GM19397 (cell line): ENCODE results near the gene EIF6.

Experiments
- ATAC-seq: cut with Tn5 transposase; IDR thresholded peaks from one replicate; pipeline ENCODE4 v1.9.1; 2021; ENCODE audit warnings: mild to moderate bottlenecking, moderate library complexity; ENCODE audit not compliant: unreplicated experiment

The EIF6 gene

DNA sequence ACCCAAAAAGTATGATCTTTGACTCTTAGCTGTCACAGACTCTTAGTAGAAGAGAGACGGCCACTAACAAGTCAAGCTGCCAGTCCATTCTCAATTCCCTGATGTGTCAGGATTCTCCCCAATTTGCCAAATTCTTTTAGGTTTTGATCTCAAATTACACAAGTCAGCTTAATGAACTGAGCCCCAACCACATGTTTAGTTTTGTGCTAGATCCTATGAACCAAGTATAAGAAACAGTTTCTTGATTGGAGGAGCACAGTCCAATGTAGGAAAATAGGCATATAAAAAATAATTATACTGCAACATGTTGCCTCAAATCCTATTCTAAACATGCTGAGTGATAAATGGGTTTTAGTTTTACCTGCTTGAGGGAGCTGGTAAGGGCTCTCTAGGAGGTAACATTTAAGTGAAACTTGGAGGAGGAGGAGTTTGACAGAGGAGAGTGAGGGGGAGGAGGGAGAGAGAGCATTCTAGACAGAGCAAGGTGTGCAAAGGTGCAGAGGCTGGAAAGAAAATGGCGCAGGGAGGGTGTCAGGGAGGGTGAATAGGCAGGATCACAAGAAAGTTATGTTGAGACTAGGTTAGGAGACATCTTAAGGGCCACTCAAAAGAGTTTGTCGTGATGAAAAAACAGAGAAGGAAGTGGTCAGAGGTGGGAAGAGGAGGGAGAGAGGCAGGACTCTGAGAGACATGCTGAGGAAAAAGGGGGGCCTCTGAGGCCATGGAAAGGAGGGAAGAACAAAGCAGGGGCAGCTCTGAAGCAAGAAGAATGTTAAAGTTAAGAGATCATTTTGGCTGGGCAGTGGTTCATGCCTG, 30.5 kb upstream of the EIF6 start:
- no peak for ATAC-seq

DNA sequence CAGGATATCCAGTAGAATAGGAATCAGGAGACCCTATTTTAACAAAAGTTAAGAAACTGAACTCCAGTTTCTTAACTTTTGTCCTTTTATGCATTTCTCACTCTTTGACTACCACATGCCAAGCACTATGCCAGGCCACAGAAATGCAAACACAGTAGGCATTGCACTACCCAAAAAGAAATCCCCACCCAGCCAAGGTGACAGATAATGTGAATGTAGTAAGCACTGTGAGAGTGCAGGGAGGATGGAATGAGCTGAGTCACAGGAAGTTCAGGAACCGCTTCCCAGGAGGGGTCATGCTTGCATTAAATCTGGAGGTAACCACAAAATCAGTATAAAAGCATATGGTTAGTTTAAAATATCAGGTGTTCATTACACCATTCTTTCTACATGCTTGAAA, 27.7 kb upstream of the EIF6 start:
- ATAC-seq, result no peak

DNA sequence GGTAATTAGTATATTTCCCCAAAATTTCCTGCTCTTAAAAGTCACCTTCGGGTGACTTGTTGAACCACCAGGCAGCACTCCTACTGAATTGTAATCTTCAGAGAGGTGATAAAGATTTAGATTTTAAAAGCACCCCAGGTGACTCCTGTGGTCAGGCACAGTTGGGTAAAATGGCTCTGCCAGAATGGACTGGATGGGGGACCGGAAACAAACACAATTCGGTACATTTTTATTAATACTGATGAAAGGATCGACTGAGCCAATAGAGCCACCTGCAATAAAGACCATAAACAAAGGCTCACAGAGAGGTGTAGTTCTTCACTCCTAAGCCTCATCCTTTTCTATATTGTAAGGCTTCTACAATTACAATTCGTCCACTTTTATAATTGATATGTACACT, 27.2 kb upstream of the EIF6 start:
- no peak for ATAC-seq

DNA sequence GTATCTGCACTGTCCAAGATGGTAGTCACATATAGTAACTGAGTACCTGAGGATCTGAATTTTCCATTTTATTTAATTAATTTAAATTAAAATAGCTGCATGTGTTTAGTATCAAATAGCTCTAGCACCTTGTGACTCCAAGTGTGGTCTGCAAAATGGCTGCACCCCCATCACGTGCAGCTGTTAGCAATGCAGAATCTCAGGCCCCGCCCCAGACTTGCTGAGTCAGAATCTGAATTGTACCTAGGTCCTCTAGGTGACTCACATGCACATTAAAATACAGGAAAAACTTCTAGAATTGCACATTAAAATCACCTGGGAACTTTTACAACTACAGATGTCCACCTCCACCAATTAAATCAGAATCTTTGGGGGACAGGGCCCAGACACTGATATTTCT, 26.8 kb upstream of the EIF6 start:
- ATAC-seq, result no peak

DNA sequence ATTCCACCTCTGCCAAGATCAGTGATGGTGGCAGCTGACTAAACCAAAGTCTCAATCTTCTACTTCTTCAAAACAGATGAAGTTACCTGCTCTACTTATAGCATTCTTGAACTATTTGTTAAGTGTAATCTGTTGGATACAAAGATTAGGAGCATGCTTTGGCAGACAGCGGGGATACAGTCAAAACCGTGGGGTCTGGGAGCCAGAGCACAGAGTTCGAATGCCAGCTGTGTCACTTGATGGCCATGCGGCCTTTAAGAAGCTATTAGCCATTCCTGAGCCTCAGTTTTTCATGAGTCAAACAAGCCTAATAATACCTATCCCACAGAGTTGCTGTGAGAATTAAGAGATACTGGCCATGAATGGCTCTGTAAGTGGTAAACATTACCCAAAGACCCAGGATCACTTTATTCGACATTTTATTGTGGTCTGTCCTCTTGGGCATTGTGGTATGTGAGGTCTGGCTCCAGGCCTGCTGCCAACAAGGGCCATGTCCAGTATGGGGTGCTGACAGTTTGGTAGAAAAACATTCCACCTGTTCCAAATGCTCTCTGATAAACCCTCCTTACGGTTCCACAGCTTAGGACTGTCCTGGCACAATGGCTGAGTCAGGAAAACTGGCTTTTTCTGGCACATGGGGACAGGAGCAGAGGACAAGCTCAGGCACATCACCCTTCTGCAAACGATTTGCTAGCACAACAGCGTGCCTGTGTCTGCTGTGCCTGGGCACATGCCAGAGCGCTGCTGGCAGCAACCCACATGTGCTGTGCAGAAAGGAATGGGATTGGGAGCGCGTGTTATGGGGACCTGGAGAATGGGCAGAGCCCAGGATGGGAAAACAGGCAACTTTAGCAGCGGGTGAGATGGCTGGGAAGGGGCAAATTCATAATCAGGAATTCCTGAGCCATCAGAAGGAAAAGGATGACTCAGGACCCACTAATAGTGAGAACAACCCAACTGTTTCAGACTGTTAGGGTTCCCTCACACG, 23.4 kb upstream of the EIF6 start:
- no peak for ATAC-seq

DNA sequence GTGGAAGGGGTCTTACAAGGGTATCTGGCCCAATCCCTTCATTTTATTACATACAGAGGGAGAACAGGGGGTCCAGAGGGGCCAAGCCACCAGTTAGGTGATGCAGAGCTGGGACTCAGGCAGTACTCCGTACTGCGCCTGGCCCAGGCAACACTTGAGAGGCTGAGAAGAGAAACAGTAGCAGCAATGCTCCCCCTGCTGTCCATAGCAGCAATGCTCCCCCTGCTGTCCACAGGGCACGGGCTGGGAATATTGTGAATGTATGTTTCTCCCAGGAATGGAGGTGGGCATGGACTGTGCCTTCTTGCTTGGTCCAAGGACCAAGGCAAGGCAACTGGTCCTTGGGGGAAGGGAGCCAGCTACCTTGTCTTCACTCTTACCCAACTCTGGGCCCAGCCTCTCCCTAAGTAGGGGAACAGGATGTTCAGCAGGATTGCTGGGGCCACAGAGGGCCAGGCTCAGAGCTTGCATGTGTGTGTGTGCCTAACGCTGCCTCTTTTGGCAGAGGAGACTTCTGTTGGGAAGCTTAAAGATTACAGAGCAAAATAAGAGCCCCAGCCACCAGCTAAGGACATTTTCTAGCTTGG, 22.5 kb upstream of the EIF6 start:
- ATAC-seq, result no peak

DNA sequence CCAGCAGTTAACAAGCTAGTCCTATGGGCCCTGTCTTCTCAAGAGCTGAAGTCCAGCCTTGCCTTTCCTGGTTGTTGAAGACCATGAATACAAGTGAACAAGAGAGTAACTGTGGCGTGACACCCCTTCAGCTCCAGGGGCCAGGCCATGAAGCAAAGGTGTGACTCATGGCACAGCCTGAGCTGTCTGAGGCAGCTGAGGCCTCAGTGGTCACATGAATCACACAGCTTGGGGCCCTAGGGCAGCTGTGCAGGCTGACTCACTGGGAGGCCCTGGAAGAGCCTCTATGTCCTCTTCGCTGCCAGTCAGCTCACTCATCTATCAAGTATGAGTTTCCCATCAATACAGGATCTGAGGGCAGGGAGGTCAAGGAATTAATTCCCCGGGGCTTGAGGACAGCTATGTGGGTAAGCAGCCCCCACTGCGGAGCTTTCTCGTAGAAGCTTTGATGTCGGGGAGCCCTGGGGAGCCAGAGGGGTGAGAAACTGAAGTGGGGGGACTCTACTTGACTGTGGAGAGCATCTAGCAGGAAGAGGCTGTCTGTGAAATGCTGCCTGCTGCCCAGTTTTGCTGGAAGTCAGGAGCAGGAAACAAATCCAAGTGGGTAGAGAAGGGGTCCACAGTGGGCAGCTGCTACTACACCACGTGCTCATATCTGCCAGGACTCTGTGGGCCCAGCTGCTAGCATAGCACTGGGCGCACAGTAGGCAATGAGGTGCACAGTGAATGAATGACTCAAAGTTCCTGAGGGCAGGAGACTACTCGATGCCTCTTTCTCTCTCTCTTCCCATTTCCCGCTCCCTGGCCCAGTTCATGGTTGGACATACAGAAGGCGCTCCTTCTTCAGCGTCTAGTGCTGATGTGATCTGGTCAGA, 21.3 kb upstream of the EIF6 start:
- ATAC-seq, result no peak

DNA sequence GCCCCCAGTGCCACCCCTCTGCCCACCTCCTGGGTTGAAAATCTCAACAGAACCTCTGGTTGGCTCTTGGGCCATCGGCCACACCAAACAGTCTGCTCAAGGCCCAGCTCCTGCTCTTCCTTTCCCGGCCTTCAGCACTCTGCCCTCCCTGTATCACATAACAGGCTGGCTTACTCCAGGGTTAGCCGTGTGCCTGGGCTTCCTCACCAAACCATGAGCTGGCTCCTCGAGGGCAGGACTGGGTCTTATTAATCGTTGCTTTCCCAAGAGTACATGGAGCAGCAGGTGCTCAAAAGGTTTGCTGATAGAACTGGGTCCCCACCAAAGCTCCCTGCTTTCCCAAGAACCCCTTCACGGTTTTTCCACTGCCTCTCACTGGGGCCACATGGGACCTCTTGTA, 20.4 kb upstream of the EIF6 start:
- ATAC-seq, result no peak

DNA sequence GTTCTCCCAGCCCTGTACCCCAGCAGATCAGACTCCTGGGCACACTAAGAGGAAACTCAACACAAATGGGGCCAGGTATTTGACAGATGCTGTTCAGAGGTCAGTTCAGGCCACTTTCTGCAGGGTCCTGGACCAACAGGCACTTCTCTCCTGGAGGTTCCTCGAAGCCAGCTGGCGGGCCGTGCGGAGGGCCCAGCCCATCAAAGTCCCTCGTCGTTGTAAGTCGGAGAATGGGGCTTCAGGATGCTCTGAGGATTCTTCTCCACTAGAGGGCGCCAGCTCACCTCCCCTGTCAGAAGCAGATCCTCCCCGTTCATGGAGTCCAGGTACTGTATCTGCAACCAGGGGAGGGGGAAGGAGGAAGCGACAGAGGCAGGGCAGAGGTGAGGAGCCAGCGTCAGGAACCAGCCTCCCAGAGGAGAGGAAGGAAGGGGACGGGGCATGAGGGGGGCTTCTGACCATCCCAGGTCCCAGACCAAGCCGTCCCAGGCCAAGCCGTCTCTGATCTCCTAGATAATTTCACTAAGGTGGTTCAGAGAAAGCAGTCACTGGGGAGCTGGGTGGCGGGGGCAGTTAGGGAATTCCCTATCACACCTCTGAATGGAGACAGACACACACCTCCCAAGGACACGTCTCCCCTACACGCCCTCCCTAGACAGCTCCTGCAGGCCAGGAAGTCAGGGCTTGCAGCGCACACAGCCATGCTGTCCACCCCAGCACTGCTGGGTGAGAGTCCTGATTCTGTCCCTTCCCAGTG, 19.3 kb upstream of the EIF6 start:
- ATAC-seq, result no peak

DNA sequence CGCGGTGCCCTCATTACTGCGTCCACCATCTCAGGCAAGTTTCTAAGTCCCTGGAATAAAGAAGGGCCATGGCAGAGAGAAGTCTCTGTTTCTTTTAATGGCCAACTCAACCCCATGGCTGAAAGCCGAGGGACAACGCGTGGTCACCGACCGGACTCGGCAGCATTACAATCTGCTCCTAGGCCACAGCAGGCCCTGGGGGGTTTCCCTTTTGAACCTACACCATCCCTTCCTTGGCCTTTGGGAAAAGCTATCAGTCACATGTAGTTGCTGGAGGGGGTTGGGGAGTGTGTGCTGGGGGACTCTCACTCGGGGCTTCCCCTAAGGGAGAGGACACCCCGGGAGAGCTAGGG, 18.8 kb upstream of the EIF6 start:
- no peak for ATAC-seq

DNA sequence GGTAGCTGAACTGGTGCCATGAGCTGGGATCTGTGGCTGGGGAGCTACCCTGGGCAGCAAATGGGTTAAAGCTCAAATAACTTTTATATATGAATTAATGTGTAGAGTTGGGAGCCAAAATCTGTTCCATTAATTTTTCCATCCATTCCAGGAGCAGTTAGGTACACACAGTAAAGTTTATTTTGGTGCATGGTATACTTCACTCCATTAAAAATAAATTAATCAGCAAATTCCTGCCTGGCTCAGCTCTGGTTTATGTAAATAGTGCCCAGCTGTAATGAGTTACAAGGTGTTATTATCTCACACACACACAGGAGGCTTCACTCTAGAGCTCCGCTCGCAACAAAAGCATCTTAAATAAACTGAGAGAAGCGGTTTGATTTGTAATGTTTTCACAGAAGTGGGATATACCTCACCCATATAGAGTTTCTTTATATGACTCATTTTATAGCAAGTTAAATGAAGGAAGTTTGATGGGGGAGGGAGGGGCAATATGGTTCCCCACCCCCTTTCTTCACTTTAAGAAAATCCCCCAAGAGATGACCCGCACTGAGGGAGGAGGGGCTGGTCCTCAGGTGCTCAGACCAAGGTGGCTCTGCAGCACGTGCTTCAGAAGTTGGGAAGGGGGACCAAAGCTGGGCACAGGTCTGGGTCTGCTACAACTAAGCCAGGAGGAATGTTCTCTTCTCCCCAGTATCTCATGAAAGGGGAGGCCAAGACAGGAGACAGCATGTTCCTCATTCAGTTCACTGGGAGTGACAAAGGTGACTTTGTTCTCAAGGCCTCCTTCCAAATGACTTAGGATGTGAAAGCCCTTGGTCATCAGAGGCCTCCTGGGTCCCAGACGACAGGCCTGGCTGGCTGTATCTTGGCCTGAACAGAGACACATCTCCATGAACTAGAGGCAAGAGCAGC, 18.1 kb upstream of the EIF6 start:
- ATAC-seq, result no peak

DNA sequence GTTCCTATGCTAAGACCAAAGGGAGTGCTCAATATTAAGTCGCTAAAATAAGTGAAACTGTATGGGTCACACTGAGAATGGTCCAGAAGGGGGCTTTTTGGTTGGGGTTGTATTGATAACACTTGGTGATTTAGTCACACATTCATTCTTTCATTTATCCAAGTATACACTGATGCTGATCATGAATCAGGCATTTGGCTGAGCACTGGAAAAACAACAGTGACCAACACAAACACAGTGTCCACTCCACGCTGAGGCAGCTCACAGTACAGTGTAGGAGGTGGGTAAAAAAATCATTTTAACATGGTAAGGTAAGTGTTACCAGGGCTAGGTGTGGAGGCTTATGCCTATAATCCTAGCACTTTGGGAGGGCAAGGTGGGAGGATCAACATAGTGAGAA, 16.9 kb upstream of the EIF6 start:
- ATAC-seq, result no peak

DNA sequence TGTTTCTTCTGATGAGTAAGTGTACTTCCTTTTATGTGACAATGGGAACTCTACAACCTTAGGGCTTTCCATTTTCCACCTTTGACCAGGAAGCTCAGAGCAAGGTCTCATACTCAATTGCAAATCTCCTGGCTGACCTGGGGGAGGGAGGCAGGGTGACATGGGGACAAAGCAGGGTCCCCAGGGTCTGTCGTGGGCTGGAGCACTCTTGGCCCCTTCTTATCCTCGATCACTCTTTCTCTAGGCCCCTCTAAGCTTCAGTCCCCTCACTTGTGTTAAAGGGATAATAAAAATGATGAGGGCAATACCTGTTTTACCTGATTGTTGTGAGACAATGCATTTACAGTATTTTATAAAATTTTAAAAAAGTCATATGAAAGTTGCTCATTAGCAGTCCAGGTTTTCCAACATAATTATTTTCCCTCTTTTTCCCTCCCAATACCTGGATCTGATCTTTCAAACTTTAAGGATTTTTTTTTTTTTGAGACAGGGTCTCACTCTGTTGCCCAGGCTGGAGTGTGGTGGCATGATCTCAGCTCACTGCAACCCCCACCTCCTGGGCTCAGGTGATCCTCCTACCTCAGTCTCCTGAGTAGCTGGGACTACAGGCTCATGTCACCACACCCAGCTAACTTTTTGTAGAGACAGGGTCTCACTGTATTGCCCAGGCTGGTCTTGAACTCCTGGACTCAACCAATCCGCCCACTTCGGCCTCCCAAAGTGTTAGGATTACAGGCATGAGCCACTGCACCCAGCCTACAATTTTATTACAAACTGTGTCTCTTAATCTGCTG, 16.1 kb upstream of the EIF6 start:
- ATAC-seq, result no peak

DNA sequence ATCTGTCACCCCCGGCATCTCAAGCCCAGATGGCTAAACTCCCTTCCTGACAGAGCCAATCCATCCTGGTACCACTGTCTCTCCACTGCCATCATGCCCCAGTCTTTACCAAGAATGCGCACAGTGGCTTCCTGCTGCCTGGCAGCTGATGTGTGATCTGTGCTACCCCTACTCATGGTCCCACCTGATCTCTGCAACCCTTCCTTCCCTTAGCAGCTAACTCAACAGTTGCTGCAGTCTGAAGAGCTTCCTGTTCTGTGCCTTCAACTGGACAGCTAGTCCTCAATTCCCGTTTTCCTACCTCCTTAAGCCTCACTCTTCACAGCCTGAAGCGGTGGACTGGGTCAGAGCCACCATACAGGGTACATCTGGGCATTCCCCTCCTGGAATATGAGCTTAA, 15.2 kb upstream of the EIF6 start:
- no peak for ATAC-seq

DNA sequence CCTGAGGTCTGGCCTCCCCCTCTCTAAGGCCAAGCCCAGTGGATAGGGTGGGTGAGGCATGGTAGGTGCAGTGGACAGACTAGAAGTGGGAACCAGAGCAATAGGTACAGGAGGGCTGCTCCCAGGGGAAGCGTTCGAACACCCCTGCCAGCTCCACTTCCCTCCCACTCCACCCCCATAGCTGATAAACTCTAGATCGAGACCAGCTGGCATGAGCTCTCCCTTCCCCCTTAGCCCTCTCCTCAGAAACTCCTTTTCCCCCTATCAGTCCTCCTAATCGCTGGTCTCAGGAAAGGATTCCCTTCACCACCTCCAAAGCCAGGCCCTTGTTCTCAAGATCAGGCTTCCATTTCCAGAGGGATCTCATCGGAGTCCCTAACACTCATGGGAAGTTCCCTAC, 13.7 kb upstream of the EIF6 start:
- no peak for ATAC-seq

DNA sequence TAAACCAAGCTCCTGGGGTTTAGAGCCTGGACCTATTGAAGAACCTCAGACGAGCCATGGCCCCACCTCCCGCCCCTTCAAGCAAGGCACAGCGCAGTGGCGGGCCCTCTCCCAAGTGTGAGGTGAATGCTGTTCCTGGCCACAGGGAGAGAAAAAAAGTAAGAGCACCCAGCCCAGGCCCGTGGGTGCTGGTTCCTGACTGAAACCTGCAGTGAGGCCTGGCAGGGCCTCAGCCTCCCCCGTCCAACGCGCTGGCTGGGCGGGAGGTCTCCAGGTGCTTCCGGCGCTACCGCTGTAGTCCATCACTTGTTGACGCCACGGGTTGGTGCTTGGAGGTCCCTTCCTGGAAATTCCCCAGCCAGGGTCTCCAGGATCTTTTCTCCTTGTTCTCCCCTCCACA, 13.2 kb upstream of the EIF6 start:
- ATAC-seq, result no peak

DNA sequence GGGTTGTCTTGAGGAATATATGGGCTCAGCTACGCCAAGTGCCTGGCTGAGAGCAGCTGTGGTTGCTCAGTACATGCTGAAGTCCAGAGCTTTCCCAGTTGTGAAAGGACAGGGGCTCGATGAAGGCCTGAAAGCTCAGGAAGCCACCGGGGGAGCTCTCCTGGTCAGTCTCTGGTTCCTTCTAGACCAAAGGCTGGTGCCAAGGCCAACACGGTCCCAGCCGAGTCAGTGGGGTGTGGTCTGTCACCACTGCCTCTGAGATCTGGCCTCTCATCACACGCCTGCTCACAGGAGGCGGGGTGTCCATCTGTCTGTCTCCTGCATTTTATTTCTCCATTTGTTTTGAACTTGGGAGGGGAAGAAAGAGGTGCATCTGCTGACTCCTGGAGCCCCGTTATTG, 12.6 kb upstream of the EIF6 start:
- ATAC-seq, result no peak

DNA sequence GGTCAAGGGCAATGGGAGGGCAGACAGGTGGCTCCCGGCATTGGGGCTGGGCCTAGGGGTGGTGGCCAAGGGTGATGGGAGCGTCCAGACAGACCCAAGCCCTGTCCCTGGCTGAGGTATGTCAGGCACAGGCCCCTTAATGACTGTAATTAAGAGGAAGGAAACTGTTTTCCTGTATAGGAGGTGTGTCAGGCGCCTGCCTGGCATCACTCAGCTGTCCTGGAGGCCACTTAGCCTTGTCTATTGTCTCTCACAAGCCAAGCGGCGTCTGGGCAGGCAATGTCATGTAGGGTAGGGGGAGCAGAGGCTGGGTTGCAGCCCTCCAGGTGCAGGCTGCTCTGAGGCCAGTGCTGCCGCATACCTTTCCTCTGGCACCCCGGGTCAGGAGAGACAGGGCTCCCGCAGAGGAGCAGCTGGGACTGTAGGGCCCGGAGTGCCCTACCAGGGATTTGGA, 11.6 kb upstream of the EIF6 start:
- ATAC-seq, result no peak
